GM19324 (cell line): ENCODE data around the gene TRIO.
"Not testable (repeated sequence)": the region's sequence is repeated elsewhere in the genome, so short reads cannot be mapped to it uniquely, and the experiment has no call there.

ENCODE experiments used
- ATAC-seq: cut with Tn5 transposase; IDR thresholded peaks from one replicate; pipeline ENCODE4 v1.9.1; 2021; ENCODE audit warnings: mild to moderate bottlenecking, moderate library complexity; ENCODE audit not compliant: unreplicated experiment, low FRiP score

Gene TRIO

DNA sequence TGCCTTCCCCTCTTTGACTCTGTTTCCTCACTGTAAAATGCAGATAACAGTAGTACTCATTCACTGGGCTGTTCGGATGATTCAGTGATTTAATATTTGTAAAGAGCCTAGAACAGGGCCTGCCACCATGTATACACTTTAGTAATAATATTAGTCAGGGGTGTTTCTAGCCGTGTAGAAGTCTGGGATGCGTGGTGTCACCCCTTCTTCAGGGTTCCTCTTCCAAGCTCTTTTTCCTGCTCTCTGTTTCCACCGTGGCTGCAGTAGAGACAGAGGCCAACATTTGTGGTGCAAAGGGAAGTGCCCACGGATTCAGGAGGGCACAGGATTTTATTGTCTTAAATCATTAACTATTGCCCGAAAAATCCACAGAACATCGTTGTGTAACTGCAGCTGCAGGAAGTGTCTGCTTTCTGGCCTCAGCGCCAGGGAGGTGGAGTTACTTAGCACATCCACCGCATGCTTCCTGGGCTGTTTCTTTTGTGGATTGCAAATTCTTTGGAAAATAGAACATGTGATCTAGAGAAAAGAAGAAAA lies 61.7 kb downstream of the TRIO start:
- ATAC-seq = no peak

- no peak for ATAC-seq
Observed at GRCh38 chr5:14206028-14206725, 63.0 kb downstream of the TRIO start.

- ATAC-seq = not testable (repeated sequence)
Observed at GRCh38 chr5:14207428-14207827, 64.3 kb downstream of the TRIO start.

DNA sequence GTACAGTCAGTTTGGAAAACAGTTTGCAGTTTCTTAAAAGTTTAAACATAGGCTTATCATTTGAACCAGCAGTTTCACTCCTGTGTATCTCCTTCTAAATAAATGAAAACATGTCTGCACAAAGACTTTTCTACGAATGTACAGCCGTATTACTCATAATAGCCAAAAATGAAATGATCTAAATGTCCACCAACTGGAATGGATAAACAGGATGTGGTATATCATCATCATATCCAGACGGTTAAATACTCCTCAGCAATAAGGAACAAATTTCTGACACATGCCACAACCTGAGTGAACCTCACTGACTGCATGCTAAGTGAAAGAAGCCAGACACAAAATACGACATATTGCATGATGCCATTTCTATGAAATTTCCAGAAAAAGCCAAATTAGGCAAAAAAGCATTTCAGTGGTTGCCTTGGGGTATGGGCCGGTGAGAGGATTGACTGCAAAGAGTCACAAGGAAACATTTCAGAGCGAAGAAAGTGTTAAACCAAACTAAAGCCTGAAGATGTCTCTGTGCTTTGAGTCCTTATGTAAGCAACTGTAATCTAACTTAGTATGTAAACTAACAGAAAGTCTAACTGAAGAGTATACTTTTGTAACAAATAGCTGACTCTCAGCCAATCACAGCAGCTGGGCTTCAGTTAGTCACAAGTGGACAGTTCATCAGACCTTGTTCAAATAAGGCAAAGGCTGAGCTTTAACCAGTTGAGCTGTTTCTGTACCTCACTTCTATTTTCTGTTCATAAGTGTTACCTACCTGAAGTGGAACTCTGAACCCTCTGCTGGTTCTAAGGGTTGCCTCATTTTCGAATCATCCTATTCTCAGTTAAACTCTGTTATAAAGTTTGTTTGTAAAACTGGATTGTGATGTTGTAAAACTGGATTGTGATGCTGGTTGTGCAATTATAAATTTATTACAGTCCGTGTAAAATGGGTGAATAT lies 65.2 kb downstream of the TRIO start:
- peak; percentile 63 for ATAC-seq

DNA sequence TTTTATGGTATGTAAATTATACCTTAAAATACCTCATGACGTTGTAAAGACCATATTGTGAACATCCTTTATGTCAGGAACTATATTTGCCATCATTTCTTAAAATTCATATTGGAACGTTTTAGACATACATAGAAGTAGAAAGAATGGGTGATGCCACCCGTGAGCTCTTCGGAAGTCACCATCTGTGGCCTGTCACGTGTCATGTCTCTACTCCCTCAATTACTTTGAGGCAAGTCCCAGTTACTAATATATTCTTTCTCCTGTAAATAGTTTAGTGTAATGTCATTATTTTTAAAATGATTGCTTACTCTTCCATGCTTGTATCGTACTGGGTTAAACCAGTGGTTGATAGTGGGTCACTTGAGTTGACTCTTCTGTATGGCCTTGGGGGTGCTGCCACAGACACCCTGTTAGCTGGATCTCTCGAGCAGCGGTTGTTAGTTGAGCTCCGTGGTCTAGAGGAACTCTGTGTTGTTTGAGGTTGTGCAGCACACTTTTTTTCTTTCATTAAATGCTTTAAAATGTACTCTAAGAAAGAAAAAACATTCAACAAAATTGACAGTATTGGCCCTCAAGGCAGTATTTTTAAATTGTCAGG lies 66.2 kb downstream of the TRIO start:
- no peak for ATAC-seq

DNA sequence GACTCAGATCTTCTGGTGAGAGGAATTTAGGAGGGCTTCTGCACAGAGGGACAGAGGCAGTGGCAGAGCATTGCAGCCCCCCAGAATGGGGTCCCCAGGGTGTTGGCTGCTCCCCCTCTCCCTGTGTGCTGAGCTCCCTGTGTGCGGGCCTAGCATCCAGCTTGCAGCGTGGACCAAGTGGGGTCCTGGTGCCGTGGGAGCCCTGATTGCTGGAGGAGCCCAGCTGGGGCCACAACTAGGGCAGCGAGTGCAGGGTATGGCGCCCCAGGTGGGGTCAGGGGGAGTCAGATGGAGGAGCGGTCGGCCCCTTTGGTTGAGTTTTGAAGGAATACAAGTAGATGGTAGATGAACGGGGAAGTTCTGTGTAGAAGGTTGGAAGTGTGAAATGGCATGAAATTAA lies 66.7 kb downstream of the TRIO start:
- no peak for ATAC-seq

DNA sequence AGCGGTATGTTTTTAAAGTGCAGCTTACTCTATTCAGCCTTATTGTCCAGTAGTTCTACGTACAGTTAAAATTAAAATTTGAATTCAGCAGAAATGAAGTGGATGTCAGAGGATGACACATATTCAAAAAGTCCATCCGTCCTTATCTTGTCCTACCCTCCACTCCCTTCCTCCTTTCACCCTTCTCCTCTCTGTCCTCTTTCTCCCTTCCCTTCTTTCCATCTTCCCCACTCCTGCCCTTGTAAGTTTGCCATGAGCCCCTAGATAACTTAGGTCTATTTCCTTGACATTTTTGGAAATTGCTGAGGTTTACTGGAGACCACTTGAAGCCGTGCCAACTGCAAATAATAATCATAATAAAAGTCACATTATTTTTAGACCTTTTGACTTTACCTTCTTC lies 67.6 kb downstream of the TRIO start:
- no peak for ATAC-seq

GRCh38 chr5:14211818-14212803 lies 69.0 kb downstream of the TRIO start:
- ATAC-seq = peak; percentile 29

GRCh38 chr5:14212838-14213237 lies 69.7 kb downstream of the TRIO start:
- peak; percentile 30 for ATAC-seq

DNA sequence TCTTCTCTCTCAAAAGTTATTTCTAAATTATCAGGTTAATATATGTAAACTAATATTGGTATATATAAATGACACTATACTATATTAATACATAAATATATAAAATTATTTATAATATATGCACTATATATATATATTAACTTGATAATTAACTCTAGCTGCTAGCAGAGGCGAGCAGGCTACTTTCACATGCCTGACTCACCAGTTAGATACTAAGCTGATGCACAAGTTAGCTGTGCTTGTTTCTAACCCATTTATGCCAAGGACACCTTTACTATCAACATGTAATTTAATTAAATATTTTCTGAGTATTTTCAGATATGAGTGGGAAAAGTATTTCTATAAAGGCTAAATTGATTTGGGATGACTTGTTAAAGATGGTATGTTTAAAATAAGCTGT lies 70.1 kb downstream of the TRIO start:
- no peak for ATAC-seq

DNA sequence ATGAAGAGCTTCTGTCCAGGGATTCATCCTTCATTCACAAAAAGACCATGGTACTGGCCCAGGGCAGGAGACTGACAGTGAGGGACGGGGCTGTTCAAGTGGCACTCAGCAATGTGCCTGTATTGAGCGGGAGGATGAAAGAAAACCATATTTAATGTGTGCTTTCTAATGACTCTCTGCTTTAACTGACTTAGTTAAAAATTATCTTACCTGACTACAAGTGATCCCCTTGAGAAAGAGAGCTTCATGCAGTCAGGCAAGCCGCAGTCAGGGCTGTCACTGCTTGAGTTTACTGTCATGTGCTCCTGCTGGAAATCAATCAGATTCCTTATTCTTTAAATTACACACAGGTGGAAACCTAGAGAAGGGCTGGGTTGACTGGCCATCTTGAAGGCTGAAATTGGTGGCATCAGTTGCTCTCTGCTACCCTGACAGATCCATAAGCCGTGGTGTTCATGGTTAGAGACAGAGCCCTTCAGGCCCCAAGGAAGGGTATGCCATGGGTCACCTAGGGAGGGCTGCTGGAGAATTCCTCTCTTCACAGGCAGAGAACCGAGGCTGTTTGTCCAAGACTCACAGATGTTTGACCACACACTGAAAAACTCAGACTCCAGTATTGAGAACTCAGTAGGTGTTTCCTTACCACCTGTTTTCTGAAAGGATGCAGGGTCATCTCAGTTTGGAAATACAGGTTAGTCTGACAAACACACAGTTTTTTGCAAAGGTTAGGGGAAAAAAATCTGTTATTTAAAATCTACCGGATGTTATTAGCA lies 70.9 kb downstream of the TRIO start:
- ATAC-seq = peak; percentile 38

DNA sequence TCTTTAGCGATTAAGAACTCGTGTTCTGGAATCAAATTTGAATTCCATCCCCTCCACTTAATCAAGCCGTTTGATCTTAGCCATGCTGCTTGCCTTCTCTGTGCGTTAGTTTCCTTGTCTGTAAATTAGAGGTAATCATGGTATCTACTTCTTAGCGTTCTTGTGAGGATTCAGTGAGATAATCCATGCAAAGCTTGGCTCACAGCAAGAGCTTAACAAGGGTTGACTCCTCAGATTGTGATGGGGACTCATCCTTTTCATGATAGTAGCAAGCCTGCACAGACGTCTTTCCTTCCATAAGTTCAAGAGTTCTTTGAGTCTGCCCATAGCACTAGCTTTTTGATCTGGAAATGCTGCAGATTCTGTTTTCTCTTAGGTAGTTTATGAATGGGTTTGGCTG lies 72.8 kb downstream of the TRIO start:
- no peak for ATAC-seq

DNA sequence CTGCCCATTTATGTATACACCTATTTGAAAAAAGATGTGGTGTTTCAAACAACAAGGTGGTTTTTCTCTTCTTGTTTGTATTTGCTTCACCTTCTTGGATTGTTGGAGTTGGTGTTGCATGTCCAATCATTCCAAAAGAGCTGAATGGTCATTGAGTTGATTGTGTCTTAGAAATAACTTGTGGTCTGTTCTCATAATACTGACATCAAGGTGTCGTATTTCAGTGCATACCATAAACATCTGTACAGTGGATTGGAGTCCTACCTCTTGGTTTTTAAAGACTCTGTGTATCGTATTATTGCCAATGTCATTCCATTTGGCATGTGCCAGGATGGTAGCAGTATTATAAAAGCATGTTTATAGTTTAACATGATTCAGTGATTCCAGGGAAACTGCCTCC lies 73.2 kb downstream of the TRIO start:
- no peak for ATAC-seq

DNA sequence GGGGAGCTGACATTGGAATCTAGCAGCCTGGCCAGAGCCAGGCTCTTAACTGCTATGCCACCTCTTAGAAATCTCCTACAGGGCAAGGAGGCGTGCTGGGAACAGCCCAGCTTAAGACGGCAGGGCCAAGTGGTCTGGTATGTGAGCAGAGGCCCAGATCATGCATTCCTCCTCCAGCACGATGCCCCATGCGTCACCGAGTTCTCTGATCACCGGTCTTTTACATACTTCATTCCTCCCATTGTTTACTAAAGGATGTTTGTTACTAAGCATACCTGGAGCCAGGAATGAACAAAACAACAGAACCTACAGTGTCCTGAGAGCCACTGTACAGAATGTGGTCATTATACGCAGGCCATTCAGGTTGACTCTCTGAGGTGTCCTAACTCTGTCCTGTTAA lies 73.8 kb downstream of the TRIO start:
- ATAC-seq = no peak

- ATAC-seq = no peak
Observed at GRCh38 chr5:14217587-14217986, 74.4 kb downstream of the TRIO start.

DNA sequence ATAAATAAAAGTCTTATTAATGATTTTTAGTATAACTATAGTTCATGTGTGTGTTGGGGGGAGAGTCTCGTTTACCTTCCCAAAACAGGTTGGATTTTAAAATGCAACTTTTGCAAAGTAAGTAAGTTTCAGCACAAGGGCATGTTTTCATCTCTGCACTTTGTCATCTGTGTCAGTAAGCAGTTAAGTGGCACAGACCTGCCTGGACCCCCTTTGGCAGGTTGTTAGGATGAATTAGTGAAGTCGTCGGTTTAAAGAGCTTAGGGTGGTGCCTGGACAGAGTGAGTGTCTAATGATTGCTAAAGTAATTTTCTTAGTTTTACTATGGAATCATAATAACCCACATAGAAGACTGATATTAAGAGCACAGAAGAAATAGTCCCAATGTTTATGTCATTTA lies 74.9 kb downstream of the TRIO start:
- no peak for ATAC-seq

DNA sequence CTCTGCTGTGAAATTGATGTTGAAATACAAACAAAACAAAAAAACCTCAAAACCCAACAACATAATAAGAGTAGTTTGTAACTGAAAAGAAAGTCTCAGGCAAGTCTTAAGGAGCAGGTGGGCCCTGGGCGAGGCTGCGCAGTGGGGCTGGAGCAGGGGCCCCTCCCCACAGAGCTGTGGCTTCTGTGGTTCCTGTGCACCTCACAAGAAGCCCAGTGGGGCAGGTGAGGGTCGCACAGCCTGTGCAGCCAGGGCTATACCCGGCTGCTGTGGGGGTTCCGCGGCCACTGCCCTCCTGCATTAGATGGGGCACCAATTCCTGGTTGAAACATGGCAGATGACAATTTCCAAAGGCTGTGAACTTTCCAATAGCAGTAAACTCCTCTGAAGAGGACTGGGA lies 75.3 kb downstream of the TRIO start:
- no peak for ATAC-seq

DNA sequence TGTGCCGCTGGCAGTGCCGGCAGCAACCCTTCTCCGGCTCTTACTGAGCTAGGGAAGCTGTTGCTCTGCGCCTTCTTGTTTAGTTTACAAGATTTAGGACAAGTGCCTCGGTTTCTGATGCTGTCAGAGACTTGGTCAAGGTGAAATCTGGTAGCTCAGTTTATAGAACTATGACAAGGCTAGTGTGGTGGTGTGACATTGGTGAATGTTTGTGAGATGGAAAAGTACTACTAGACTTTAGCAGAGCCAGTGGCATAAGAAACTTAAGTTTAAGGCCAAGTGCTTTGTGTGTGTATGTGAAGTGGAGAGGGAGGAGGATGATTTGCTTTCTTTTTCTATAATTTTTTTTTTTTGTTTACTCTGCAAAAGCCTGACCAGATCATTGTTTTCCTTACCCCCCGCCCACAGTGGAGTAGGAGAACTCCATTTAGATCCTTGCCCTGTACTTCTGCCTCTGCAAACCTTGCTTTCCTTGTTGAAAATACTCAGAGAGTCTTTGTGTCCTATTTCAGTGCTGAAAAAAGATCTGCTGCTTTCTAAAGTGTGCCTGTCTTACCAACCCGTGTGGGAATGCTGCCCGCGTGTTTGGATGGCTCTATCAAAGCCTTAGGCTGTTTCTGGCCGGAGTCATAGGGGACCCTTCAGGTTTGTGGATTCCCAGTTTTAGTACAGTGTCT lies 75.9 kb downstream of the TRIO start:
- ATAC-seq = no peak
